Measurements from ENCODE around the gene TM4SF1.
A peak's percentile ranks its signal among the peaks of the same experiment; 100 is the strongest.
"Not testable (repeated sequence)": the region's sequence is repeated elsewhere in the genome, so short reads cannot be mapped to it uniquely, and the experiment has no call there.

TM4SF1 gene

DNA sequence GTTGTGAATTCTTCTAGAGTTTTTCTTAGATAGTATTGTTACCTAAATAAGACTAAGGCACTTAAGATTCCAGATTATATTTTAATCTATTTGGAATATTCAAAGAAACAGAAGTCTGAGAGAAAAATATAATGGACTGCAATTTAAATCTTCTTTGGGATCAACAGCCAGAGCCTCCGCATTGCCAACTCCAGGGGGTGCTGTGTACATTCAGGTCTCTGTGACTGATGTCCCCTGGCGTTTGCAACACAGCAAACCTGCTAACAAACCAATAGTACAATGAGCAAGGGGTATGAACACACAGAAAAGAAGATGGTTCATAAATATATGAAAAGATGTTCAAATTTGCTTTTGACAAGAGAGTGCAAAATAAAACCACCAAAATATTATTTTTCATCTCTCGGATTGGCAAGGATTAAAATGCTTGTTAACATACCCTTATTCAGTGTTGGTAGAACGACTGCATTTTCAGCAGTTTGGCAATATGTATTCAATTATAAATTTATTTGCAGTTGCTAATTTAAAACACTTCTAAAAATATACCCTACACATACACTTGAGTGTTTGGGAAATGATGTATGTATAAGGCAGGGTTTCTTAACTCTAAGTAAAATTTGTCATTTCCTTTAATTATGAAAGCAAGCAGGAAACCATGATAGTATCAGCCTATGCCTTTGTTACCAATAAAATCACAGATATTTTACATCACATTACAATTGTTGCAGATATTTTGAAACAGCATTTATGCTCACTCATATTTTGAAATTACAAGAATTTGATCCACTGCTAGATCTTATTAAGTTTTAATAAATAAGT lies 16.1 kb upstream of the TM4SF1 start:
- peak; percentile 56 to 73 (median 59) for DNase-seq

DNA sequence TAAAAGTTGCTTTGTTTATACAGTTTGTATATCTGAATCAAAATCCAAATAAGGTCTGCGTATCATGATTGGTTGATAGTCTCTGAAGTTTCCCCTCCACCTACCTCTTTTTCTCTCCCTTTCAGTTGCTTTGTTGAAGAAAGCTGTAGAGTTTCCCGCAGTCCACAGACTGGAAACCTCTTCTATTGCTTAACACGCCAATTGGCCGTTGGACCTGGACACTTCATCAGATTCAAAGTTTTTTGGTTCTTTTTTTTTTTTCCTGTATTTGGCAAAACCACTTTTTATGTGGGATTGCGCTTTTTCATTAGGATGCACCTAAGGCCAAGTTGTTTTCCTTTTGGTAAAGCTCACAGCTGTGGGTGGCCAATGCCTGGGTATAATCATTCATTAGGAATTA lies 14.5 kb upstream of the TM4SF1 start:
- no peak for DNase-seq

DNA sequence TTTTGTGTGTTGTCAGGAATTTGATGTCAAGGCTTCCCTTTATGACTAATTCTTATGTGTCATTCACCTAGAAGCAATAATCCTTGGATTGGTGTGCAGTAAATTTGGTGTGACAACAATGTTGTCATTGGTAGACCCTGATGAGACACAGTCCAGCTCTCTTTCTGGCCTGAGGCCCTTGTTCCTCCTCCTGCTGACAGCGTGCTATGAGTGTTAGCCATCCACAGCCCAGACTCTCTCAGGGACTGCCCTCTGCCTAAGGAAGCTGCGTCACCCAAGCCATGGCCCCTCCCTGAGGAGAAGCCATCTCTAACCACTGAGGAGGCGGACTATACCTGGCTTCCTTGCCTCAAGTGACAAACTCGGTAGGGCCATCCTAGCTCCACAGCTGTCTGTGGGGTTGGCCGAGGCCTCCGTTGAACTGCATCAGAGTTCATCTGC lies 13.3 kb upstream of the TM4SF1 start:
- no peak for DNase-seq

DNA sequence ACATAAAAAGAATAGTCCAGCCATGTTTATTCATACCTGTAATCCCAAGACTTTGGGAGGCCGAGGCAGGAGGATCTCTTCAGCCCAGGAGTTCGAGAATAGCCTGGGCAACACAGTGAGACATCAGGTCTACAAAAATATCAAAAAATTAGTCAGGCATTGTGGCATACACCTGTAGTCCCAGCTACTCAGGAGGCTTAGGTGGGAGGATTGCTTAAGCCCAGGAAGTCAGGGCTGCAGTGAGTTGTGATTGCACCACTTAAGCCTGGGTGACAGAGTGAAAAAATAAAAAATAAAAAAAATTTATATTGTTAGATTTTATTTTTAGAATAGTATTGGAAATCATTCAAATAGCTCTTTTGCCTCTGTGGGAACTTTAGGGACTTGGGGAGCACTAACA lies 12.8 kb upstream of the TM4SF1 start:
- no peak for DNase-seq

DNA sequence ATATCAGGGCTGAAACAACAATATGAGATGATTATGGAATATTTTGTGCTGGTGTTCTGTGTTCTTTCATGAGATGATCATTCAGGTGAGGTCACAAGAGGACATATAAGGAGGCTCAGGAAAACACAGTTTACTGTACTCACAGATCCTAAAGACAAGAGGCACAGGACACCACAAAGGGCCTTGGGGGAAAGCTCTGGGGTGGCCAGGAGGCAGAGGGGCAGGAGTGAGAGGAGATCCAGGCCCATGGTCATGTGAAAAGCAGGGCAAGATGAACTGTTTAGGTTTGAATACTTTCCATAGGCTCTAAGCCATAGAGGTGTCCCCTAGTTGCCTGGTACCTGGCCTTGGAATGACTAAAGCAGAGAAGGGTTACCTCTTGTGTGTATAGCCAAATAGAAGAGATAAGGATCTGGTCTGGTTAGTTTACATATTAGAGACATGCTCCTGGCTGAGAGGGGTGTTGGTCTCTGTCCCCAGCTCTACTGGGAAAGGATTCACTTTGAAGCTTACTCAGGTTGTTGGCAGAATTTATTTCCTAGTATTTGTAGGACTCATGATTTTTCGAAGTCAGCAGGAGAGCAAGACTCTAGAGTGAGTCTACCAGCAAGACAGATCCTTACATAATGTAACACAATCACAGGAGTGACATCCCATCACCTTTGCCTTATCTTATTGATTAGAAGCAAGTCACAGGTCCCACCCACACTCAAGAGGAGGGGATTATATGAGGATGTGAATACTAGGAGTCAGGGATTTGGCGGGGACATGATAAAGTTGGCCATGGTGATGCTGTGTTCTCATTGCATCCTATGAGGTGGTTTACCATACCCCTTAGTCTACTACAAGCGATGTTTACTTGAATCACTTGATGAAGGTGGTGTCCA lies 11.3 kb upstream of the TM4SF1 start:
- no peak for DNase-seq

DNA sequence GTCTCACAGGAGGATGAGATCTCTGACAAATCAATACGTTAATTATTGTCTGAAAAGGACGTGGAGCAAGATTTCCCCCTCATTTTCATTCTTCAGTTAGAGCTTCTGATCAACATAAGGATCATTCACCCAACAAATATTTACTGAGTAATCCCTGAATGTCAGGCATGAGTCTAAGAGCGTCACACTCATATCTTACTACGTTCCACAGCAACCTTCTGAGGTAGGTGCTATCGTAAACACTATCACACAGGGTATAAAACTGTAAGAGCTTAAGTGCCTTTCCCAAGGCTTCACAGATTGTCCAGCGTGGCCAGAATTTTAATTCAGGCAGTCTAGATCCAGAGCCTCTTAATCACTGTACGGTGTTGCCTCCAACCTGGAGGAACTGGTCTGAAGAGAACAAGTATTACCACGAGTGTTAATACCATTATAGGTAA lies 10.6 kb upstream of the TM4SF1 start:
- no peak for DNase-seq

DNA sequence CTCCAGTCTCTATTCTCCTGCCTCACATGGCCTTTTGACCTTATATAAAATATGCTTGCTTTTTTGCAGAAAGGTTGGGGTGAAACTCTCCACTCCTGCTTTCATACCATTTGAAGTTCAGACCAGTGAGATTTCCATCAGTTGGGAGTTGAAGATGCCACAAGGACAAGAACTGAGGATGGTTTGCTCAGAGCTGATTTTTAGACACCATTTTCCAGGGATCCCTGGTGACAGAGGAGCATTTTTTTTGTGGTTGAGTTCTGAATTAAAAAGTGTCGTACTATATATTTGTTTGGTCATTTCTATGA lies 8.8 kb upstream of the TM4SF1 start:
- no peak for DNase-seq

DNA sequence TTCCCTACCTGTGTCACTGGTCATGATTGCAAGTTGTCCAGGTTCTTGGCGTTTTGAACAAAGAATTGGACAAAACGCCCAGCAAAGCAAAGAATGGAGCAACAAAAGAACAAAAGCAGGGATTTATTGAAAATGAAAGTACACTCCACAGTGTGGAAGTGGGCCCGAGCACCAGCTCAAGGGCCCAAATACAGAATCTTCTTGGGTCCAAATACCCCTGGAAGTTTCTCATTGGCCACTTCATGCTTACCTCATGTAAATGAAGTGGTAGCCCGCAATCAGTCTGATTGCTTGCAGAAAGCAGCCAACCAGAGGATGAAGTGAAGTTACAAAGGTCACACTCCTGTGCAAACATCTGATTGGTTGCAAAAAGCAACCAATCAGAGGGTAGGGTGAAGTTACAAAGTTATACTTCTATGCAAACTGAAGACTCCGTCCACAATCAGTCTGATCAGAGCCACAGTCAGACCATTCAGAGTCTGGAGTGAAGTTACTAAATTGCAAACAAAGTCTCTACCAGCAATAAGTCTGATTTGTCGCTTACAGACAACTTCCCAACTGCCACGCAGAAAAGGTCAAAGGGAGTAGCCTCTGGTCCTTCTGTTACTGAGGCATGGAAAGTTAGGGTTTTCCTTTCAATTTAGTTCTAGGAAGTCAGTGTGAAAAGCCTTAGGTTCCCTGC lies 8.3 kb upstream of the TM4SF1 start:
- DNase-seq = no peak

DNA sequence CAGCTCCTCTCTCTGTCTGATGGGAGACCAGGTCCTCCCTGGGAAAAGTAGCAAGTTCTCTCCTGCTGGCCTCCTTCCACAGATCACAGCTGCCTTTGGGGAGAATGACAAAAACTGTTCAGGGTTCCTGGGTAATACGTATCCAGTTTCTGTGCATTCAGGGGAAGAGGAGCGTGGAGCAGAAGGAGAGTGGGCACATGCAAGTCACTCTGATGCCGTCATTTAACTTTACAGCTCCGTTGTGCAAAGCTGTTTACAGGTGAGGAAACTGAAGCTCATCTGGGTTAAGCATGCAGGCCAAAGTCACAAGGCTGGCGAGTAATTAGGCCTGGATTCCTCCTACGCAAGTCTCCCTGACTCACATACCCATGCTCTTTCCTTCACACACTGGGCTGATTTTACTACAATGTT lies 7.5 kb upstream of the TM4SF1 start:
- no peak for DNase-seq

DNA sequence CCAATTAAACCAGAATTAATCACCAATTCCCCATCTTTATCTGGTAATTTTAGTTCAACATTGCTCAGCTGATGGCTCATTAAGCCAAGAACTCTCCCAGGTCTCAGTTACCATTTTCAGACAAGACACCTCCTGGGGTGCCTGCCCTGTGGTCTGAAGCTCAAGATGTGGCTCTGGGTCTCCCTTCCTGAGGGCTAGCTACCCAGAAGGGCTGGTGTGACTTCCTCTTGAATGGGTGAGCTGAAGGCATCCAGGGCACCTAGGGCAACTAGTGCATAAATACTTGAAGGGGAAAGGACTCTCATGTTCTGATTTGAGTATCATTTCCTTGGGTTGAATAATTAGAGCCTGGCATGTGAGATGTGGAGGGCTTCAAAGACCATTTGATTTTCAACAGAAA lies 6.7 kb upstream of the TM4SF1 start:
- no peak for DNase-seq

DNA sequence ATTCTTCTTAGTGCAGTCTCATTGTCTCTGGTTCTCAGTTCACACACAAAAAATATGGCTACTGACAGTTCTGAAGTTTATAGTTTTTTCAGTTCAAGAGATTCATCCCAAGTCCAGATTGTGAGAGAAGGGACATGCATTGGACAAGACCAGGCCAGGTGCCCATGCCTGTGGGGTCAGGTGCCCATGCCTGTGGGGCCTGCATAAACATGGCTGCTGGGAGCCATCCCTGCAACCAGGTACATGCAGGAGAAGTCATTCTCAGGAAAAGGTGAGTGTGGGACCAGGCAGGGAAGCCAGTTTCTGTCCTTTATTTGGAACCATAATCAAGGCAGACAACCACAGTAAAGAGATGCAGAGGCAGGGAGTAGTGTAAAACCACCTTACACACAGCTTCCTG lies 6.3 kb upstream of the TM4SF1 start:
- no peak for DNase-seq

DNA sequence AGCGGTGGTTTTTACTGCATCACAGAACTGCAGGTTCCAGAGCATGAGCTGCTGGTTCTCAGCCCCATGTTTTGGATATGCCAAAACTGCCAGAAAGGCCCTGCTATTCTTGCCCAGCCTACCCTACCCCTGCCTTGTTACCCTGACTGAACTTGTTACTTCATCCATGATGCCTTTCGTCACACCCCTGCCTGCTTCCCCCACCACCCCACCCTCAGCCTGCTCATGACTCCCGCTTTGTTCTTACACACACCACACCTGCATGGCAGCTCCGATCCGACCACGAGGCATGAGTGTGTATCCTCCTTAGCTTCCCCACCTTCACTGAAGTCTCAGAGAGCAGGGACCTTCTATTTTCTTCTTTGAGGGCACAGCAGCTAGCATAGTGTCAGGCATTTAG lies 5.1 kb upstream of the TM4SF1 start:
- DNase-seq = no peak

DNA sequence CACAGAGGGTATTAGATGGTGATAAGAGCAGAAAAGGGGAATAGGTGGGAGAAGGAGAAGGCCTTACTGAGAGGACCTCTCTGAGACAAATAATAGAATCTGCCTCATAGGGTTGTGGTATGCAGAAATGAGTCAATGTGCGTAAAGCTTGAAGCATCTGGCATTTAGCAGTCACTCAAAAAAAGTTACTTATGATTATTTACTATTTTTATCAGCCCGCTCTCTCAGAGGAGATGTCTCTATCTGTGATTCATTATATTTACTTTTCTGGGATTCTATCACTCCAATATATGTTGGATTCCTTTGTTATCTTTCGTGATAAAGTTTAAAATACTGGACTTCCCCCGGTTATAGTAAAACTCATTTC lies 4.6 kb upstream of the TM4SF1 start:
- no peak for DNase-seq

DNA sequence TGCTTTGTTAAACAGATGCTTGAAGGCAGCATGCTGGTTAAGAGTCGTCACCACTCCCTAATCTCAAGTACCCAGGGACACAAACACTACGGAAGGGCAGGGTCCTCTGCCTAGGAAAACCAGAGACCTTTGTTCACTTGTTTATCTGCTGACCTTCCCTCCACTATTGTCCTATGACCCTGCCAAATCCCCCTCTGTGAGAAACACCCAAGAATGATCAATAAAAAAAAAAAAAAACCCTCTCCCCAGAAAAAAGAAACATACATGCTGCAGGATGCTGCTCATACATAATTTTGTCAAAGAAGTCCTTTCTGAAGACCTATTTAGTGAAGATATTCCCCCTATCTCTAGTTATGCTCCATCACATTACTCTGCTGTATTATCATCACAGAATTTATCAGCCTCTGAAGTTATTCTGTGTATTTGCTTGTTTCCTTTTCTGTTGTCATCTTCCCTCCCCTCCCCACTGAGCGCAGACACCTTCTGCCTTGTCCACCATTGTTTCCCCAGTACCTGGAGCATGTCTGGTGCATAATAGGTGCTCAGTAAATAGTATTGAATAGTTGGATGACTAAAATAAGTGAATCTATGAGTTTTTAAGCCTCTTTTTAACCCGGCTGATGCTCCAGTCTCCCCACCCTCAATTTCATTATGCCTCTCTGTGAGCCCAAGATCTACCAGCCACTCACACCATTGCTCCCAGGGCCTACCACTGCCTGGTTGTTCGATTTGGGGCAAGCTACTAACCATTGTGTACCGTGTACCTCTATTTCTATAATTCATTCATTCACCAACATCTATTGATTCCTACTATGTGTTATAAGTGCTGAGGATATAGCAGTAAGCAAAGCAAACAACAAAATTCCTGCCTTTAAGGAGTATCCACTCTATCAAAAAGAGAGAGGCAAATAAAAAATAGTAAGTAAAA lies 4.0 kb upstream of the TM4SF1 start:
- DNase-seq = no peak

DNA sequence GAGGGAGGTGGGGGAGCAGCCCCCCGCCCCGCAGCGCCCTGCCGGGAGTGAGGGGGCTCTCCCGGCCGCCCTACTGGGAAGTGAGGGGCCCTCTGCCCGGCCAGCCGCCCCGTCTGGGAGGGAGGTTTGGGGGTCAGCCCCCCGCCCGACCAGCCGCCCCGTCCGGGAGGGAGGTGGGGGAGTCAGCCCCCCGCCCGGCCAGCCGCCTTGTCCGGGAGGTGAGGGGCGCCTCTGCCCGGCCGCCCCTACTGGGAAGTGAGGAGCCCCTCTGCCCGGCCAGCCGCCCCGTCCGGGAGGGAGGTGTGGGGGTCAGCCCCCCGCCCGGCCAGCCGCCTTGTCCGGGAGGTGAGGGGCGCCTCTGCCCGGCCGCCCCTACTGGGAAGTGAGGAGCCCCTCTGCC lies 2.8 kb upstream of the TM4SF1 start:
- not testable (repeated sequence) for DNase-seq

DNA sequence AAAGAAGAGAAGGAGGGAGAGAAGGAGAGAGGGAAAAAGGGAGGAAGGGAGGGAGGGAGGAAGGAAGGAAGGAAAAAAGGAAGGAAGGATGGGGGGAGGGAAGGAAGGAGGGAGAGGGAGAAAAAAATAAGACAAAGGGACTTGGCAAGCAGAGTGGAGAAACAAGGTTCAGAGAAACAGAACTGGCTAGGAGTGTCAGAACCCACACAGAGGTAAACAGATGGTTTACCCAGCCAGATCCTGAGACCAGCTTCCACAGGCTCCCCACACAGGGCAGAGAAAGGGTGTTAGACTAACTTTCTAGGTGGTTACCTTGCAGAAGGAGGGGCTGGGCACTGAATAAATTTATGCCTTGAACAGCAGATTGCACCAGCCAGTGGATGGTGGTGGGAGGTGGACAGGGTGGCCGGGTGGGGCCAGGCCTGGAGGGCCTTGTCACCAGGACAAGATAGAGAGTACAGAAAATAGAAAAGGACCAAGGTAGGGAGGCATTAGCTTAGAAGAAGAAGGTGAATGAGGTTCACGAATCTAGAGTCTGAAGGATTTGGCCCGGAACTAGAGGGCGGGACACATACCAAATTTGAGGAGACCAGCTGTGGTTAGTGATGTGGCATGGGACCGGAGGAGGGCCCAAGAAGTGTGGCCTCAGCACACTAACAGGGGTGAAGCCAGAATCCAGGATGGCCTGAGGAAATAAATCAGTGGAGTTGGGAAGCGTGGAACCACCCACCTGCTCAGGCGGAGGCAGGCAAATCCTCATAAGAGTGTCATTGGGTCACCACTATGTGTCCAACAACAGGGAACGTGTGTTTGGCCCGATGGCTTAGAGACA lies 1.2 kb upstream of the TM4SF1 start:
- DNase-seq = no peak

DNA sequence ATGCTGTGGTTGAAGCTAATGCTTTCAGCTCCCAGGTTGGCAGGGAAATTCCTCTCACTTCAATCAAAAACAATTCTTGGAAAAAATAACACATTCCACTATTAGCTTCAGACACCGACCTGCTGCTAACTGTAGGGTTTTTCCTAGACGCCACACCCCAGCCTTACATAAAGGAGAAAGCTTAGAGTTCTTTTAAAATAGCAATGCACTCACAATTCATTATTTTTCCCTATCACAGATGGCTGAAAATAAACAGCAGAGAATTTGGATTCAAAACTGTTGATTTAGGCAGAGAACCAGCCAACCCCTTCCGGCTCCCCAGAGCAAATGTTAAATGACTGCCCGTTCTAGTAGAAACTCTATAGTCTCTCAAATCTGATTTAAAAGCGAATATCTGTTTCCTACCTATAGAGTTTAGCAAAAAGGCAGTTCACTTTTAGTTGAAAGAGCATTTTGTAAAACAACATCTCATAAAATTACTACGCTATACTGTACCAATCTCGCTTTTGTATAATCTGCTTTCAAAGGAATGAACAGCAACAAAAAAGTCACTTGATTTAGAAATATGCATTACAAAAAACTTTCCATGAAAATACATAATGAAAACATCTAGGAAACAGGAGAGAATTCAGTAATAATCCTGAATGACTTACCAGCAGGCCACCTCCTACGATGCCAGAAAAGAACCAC lies 586 bp downstream of the TM4SF1 start:
- no peak for DNase-seq

DNA sequence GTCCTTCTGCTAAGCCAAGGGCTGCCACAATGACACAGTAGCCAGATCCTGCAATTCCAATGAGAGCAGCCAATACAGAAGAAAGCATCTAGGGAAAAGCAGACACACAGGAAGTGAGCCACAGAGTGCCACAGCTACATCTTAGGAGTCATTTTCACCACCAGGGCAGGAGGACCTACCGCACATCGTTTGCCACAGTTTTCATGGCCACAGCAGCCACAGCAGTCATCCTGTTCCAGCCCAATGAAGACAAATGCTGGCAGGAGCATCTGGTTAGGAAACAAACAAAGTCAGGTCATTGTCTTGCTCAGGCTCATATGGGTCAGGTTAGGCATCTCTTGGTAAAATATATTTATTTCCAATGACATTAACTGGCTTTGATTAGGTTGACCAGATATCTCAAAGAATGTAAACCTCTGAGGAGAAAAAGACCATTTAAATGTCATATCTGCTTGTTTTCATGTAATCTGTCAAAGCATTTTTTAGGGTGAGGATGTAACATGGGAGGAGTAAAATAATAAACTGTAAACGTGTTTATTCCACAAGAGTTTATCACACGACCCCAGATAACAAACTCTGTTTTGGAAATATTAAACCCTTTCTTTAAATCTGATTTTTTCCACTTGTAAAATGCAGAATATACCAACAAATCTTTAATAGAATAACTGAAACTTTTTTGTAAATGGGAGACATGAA lies 1.8 kb downstream of the TM4SF1 start:
- no peak for DNase-seq

DNA sequence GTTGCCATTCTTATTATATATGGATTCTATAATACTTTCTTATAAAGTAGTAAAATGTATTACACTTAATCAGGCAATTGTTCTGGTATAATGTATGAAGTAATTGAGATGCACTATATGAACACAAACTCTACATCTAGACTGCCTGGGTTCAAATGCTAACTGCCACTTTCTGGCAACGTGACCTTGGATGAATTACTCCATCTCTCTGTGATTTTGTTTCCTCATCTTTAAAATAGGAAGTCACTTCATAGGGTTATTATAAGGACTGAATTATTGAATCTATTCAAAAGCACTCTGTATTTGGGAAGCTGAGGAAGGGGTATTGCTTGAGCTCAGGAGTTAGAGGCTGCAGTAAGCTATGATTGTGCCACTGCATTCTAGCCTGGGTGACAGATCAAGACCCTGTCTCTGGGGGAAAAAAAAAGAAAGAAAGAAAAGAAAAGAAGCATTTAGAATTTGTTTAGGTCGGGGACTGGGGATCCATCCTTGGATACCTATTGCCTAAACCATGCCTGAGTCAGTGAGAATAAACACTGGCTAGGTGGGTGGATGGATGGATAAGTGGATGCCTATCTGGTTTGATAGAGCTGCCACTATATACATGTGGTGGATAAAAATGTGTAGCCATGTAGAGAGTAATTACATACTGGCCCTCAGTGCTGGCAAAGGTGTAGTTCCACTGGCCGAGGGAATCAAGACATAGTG lies 2.5 kb downstream of the TM4SF1 start:
- no peak for DNase-seq

DNA sequence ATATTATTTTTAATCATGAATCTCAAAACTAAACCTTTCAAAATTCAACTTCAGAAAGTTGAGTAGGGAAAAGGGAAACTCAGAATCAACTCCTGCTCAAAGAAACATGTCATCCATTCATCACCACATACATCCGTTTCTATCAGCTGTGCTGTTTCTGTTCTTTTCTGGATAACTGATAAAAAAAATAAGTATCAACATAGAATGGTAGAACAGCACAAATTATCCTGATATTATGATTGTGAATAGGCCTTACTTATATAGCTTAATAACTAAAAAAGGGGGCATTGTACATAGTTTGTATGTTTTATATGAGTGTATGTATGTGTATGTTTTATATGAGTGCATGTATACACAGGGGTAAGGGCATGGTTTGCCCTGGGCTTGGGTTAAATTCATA lies 3.1 kb downstream of the TM4SF1 start:
- DNase-seq = no peak

Measured in NCI-H1417 (cell line).